ENCODE results near the gene TNRC6C. TPM values are rescaled to one million over a fixed set of nuclear protein-coding genes. Genes with fewer than 3 reads are reported as not detected.
A peak's percentile ranks its signal among the peaks of the same experiment; 100 is the strongest.

Gene TNRC6C
- total and polyA plus RNA-seq, 2 experiments from 2014 or later = 10.1 to 16.6 TPM

- Histone ChIP-seq H3K4me2 (no peak overlapping the region), H3F3A (replicated peaks; ENCODE audit: low read depth) (no peaks in the 10 kb centered on the region), H3K4me1 (ENCODE audit: insufficient read depth) (peaks cover 6% of the 10 kb centered on the region; the same call in 1 of the 2 replicates), H3K36me3 (ENCODE audit: insufficient read depth) (no peaks in the 10 kb centered on the region), H3K9me2 (ENCODE audit: insufficient read depth) (no peaks in the 10 kb centered on the region), H3K27me3 (ENCODE audit: insufficient read depth) (no peaks in the 10 kb centered on the region), H3K27ac (ENCODE audit: low read depth) (0 out of 2 replicates have a peak overlapping the region, but pooled peaks have one; percentile 2), H2AFZ (no peak overlapping the region), H3K79me2 (replicated peaks; ENCODE audit: insufficient read depth) (no peaks in the 10 kb centered on the region), H3K4me3 (no peak overlapping the region), H4K20me1 (replicated peaks; ENCODE audit: insufficient read depth) (no peaks in the 10 kb centered on the region; the same call in 1 of the 2 replicates)
- no peak overlapping the region for H3K4me3 Mint-ChIP-seq
- TF ChIP-seq CTCF (conservative IDR thresholded peaks at IDR 0.05; ENCODE audit: low read depth in 2 of 2) (peak in 1 of 2 experiments; percentile 72; a peak in 3 of 4 replicates), NANOG (IDR thresholded peaks at IDR 0.05; ENCODE audit: borderline replicate concordance) (no peak), ZNF331 (CRISPR knock-in tag; IDR thresholded peaks at IDR 0.05; ENCODE audit: low read depth) (no peak), CREB1 (CRISPR knock-in tag; IDR thresholded peaks at IDR 0.05; ENCODE audit: low read depth) (no peak), ZNF114 (CRISPR knock-in tag; IDR thresholded peaks at IDR 0.05) (no peak)
- TF ChIP-seq, protein P1, sequence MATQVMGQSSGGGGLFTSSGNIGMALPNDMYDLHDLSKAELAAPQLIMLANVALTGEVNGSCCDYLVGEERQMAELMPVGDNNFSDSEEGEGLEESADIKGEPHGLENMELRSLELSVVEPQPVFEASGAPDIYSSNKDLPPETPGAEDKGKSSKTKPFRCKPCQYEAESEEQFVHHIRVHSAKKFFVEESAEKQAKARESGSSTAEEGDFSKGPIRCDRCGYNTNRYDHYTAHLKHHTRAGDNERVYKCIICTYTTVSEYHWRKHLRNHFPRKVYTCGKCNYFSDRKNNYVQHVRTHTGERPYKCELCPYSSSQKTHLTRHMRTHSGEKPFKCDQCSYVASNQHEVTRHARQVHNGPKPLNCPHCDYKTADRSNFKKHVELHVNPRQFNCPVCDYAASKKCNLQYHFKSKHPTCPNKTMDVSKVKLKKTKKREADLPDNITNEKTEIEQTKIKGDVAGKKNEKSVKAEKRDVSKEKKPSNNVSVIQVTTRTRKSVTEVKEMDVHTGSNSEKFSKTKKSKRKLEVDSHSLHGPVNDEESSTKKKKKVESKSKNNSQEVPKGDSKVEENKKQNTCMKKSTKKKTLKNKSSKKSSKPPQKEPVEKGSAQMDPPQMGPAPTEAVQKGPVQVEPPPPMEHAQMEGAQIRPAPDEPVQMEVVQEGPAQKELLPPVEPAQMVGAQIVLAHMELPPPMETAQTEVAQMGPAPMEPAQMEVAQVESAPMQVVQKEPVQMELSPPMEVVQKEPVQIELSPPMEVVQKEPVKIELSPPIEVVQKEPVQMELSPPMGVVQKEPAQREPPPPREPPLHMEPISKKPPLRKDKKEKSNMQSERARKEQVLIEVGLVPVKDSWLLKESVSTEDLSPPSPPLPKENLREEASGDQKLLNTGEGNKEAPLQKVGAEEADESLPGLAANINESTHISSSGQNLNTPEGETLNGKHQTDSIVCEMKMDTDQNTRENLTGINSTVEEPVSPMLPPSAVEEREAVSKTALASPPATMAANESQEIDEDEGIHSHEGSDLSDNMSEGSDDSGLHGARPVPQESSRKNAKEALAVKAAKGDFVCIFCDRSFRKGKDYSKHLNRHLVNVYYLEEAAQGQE (IDR thresholded peaks at IDR 0.05; ENCODE audit: unreplicated experiment) = no peak
- TF ChIP-seq, protein P2, sequence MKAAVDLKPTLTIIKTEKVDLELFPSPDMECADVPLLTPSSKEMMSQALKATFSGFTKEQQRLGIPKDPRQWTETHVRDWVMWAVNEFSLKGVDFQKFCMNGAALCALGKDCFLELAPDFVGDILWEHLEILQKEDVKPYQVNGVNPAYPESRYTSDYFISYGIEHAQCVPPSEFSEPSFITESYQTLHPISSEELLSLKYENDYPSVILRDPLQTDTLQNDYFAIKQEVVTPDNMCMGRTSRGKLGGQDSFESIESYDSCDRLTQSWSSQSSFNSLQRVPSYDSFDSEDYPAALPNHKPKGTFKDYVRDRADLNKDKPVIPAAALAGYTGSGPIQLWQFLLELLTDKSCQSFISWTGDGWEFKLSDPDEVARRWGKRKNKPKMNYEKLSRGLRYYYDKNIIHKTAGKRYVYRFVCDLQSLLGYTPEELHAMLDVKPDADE (IDR thresholded peaks at IDR 0.05) = no peak
- ATAC-seq (peak; percentile 42; the same call in 2 of the 3 replicates), DNase-seq (ENCODE audit: low spot score) (peak; percentile 58)
- H3K36me3 Mint-ChIP-seq (ENCODE audit: low read depth) = no peaks in the 10 kb centered on the region; the same call in 2 of the 3 replicates
- no peaks in the 10 kb centered on the region for H3K27me3 Mint-ChIP-seq (ENCODE audit: insufficient read depth, low read depth, poor library complexity)
- peaks cover 15% of the 10 kb centered on the region; the same call in 2 of the 3 replicates for H3K4me1 Mint-ChIP-seq
- H3K9me3 Mint-ChIP-seq = no peaks in the 10 kb centered on the region
- H3K27ac Mint-ChIP-seq = no peak overlapping the region
Observed at GRCh38 chr17:78019367-78019975, 61.0 kb downstream of the TNRC6C start.

All from GM23338 (cell line).